Subcutaneous adipose tissue (tissue), 4 donors: ENCODE measurements around the gene RAD51B. TPM values are rescaled to one million over a fixed set of nuclear protein-coding genes. Genes with fewer than 3 reads are reported as not detected.

Experiments used
- total RNA-seq, 4 donors: library from RNA; depleted of rRNA; stranded (reverse); fragments of >200 nt; gene quantifications; one replicate each; pipeline ENCODE4 v1.1.0, GENCODE V29; 2016
- TF ChIP-seq, protein P1 (sequence below): fragments of 450-650 bp; IDR thresholded peaks from one replicate; pipeline ENCODE4 v1.5.1; 2016; ENCODE audit warnings: low read depth, mild to moderate bottlenecking, control low read depth, antibody characterized with exemption, moderate library complexity

The RAD51B gene
- total RNA-seq, 4 donors from 2014 or later: 9.7 to 24.1 (median 16.7) TPM

DNA sequence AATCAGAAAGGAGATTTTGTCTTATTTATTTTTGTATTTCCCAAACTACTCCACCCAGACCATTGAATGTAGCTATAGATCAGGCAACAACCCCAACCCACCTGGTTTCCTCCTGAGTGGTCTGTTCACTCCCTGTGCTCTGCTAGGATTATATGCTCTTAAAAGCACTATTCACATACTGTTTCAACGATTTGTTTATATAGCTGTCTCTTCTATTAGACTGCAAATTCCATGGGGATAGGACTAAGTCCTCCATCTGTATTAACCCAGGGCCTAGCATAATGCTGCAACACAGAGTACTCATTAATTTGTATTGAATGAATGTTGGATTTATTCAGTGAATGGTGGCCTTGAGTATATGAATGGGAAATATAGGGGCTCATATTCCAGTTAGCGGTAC, 307.6 kb downstream of the RAD51B start:
- TF ChIP-seq, protein P1, sequence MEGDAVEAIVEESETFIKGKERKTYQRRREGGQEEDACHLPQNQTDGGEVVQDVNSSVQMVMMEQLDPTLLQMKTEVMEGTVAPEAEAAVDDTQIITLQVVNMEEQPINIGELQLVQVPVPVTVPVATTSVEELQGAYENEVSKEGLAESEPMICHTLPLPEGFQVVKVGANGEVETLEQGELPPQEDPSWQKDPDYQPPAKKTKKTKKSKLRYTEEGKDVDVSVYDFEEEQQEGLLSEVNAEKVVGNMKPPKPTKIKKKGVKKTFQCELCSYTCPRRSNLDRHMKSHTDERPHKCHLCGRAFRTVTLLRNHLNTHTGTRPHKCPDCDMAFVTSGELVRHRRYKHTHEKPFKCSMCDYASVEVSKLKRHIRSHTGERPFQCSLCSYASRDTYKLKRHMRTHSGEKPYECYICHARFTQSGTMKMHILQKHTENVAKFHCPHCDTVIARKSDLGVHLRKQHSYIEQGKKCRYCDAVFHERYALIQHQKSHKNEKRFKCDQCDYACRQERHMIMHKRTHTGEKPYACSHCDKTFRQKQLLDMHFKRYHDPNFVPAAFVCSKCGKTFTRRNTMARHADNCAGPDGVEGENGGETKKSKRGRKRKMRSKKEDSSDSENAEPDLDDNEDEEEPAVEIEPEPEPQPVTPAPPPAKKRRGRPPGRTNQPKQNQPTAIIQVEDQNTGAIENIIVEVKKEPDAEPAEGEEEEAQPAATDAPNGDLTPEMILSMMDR: no peak

DNA sequence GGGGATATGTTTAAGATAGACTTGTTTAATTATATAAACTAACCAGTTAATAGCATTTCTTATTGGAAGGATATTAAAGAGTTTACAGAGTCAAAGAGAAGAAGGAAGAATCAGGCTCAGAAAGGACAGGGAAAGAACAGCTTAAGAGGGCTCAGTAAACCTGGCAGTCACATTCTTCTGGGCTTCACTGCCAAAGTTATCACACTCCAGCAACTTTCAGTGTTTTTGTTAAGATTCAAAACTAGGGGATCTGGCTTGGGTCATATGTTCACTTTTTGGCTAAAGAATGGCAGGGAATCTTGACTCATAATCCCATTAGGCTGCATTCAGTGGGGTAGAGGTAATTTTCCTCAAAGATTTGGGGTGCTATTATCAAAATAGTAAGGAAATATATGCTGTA, 312.3 kb downstream of the RAD51B start:
- TF ChIP-seq, protein P1: no peak

- TF ChIP-seq, protein P1: no peak
Observed at GRCh38 chr14:68132563-68133121, 313.1 kb downstream of the RAD51B start.

DNA sequence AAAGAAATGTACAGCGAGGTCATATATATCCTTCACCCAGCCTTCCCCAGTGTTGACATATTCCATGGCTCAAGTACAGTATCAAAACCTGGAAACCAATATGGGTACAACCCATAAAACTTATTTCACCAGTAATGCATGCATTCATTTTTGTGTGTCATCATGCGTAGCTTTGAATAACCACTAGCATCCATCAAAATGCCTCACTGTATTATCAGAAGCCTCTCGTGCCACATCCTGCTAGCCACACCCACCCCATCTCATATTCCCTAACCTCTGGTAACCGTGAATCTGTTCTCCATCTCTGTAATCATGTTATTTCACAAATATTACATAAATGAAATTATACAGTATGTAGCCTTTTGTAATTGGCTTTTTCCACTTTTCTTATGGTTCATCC, 314.3 kb downstream of the RAD51B start:
- TF ChIP-seq, protein P1: no peak

GRCh38 chr14:68135028-68135427, 315.4 kb downstream of the RAD51B start:
- TF ChIP-seq, protein P1: no peak

- TF ChIP-seq, protein P1: no peak
Observed at GRCh38 chr14:68135566-68135965, 316.0 kb downstream of the RAD51B start.

- TF ChIP-seq, protein P1: no peak
Observed at GRCh38 chr14:68137704-68138619, 318.4 kb downstream of the RAD51B start.
